ENCODE results near the gene IL1A.

IL1A gene

DNA sequence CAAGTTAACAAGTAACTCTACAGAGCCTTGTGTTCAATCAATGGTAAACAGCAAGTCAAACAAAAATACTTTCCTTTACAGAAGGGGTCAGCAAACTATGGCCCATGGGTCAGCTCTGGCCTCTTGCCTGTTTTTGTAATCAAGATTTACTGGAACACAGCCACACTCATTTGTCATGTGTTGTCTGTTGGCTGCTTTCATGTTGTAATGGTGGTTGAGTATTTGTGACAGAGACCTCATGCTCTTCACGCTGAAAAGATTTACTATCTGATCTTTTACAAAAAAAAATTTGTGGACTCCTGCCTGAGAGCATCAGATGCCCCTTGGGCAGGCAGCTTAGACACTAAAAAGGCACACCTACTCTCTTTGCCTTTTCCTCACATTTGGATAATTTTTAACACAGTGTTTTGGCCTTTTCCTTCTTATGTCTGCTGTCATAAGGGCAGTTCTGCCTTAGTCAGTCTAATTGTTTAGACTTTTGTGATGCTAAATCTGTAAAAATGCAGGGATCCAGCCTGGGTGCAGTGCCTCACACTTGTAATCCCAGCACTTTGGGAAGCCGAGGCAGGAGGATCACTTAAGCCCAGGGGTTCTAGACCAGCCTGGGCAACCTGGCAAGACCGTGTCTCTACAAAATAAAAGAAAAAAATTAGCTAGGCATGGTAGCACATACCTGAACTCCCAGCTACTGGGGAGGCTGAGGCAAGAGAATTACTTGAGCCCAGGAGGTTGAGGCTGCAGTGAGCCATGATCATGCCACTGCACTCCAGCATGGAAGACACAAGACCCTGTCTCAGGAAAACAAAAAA lies 34.0 kb upstream of the IL1A start:
- no peak for DNase-seq (ENCODE audit: low spot score)

GRCh38 chr2:112817082-112817689 lies 32.9 kb upstream of the IL1A start:
- DNase-seq (ENCODE audit: low spot score) = no peak

DNA sequence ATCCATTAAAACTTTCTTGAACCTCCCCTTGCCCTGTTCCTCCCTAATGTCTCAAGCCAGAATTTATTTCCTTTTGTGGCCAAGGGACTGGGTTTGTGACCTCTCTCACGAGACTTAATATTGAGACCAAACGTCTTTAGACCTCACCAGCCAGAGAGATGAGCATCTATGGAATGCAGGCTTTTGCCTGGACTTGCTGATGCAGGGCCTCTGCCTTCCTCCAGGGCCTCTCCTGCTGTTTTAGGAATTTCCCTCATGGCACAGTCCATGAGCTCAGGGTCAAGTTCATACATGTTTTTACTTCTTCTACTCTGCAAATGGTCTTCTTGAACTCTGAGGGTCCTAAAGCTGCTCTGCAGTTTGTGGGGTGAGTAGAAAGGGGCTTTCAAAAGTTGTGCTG lies 30.0 kb upstream of the IL1A start:
- no peak for DNase-seq (ENCODE audit: low spot score)

GRCh38 chr2:112813280-112813966 lies 29.1 kb upstream of the IL1A start:
- DNase-seq (ENCODE audit: low spot score) = no peak

GRCh38 chr2:112812318-112813267 lies 28.3 kb upstream of the IL1A start:
- DNase-seq (ENCODE audit: low spot score) = no peak

GRCh38 chr2:112811841-112812306 lies 27.6 kb upstream of the IL1A start:
- no peak for DNase-seq (ENCODE audit: low spot score)

DNA sequence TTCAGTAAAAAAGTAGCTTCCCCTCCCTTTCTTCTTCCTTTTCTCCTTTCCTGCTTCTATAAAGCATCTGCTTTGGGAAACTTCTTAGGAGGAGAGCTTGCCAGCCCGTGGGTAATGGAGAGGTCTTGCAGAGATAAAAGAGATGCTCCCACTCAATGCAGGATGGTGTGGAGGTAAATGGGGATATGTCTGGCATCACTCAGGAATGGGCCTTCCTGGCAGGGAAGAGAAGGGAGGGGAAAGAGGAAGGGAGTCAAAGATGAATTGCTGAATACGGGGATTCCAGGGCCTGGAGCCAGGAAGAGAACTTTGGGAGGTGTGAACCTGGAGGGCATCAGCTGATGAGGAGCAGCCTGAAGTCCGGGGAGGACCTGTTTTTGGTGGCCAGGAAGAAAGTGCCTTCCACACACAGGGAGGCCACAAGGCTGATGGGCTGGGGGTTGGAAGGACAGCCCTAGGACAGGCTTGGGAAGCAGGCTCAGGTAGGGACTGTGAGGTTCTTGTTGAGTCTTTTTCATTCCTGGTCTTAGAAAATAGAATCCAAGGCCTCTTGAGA lies 27.1 kb upstream of the IL1A start:
- no peak for DNase-seq (ENCODE audit: low spot score)

DNA sequence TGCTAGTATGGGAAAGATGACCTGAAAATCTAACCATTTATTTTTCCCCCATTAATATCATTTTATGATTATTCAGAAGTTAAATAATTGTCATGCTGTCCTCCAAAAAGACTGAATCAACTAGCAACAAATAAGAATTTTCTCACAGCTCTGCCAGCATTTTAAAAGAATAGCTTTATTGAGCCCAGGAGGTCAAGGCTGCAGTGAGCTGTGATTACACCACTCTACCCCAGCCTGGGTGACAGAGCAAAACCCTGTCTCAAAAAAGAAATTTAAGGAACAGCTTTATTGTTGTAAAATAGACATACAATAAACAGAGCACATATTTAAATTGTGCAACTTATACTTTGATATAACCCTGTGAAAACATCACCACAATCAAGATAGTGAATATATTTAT lies 24.8 kb upstream of the IL1A start:
- no peak for DNase-seq (ENCODE audit: low spot score)

DNA sequence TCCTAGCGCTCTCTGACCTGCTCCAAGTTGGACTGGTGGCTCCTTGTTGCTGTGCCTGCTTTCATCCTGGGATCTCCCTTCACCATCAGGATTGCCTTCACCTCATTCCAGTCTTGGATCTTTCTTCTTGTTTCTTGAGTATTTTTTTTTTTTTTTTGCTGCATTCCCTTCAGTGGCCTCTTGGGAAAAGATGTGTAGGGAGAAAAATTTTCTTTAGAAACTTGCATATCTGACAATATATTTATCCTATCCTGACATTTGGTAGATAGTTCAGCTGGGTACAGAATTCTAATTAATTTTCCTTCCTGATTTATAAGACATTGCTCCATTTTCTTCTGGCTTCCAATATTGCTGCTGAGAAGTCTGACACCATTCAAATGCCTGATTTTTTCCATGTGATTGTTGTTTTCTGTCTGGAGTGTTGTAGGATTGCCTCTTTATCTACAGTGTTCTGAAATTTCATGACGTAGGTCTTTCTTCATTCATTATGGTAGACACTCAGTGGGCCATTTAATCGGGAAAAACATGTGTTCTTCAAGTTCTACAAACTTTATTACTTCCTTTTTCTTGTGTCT lies 23.0 kb upstream of the IL1A start:
- no peak for DNase-seq (ENCODE audit: low spot score)

- DNase-seq (ENCODE audit: low spot score) = no peak
Observed at GRCh38 chr2:112805542-112805941, 21.2 kb upstream of the IL1A start.

GRCh38 chr2:112803691-112804521 lies 19.6 kb upstream of the IL1A start:
- DNase-seq (ENCODE audit: low spot score) = no peak

- no peak for DNase-seq (ENCODE audit: low spot score)
Observed at GRCh38 chr2:112800881-112801583, 16.7 kb upstream of the IL1A start.

DNA sequence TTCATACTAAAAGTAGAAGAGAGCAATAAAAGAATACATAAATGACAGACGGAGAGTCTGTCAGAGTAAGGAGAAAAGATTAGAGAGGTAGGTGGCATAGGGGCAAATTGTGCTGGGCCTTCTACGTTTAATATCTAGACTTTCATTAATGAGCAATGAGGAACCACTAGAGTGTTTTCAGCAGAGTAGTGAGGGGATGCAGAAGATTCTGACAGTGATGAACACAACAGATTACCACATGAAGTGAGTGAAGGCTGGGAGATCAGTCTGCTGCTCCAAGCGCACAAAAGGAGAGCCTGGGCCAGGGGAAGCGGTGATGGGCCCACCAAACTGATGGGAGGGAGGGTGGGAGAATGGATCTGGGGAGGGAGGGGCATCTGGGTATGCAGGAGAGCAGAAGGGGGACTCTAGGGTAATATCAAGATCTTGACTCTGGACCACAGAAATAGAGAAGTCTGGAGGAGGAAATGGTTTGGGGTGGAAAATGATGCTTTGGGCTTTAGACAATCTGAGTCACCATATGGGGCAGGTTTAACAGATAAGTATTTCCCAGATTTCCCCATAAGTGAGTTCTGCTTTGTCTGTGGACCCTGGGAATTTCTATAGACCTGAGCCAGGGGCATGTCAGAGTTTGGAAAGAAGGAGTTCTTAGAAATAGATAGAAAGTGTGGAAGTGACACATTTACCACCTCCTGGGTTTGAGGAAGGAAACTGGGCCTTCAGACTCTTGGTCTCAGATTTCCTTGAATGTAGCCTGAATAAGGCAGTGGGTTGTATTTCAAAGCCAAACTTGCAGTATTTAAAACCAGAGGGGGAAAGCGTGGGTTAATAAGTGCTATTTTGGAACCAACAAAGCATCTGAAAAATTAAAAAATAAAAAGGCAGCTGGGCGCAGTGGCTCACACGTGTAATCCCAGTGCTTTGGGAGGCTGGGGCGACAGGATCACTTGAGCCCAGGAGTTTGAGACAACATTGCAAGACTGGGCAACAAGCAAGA lies 15.0 kb upstream of the IL1A start:
- no peak for DNase-seq (ENCODE audit: low spot score)

DNA sequence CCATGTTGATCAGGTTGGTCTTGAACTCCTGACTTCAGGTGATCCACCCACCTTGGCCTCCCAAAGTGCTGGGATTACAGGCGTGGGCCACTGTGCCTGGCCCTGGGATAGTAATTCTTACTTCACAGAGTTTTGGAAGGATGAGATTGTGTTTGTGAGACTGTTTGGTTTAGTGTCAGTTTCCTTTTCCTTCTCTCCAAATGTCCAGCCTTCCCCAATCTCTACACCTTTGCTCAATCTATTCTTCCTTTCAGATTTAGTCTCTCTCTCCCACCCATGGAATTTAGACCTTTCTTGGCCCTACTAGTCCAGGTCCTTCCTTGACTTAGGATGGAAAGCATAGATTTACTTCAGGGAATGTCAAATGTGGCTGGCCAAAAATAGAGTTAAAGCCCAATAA lies 12.2 kb upstream of the IL1A start:
- DNase-seq (ENCODE audit: low spot score) = no peak

DNA sequence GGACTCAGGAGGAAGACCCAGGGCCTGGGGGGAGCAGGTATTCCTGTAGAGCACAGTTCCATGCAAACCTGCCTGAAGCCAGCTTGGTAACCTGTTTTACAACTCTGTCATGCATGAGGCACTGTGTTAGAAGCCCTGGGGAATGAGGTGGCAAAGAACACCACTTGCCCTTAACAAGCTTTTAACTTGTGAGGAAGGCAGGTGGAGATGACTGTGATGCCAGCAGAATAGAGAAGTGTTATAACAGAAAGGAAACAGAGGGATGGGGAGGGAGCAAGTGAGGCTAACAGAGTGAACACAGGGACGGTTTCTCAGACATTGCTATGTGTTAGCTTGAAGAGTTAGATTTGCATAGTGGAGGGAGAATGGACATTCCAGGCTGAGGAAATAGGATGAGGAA lies 11.5 kb upstream of the IL1A start:
- no peak for DNase-seq (ENCODE audit: low spot score)

DNA sequence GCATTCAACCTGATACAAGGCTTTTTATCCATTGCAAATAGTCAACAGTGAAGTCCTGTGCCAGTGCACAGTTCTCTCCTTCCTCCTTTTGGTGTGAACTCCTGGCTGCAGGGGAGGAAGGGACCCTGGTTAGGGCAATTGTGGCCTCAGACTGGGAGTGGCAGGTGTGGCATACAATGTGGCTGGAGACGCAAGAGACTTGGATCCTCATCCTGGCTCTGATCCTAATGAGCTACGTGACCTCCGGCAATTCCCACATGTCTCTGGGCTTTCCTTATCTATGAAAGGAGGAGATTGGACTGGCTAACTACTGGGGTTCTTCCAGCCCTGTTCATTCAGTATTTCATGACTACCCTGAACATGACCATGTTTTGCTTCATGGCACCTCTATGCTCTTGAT lies 10.5 kb upstream of the IL1A start:
- no peak for DNase-seq (ENCODE audit: low spot score)

DNA sequence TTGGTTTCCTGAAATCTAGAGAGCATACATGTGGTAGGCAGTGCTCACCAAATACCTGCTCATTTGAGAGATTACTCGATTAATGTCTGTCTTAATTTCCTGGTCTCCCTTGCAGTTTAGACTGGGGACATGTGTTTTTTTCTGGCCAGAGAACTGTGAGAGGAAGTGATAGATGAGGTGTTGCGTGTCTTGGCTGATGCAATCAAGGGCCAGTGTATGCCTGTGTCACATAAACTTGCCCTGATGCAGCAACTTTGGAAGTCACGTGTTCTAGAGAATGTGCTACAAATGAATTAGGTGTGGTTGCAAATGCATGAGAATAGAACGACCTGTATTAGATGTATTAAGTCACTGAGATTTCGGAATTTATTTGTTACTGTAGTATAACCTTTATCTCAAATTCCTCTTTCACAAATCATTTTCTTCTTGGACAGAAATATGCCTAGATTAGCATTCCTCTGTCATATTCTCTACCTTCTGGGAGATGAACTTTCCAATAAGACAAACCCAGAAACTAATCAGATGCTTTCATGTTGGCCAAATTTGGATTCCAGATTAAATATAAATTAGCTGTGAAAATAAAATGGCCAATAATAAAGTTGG lies 9.9 kb upstream of the IL1A start:
- DNase-seq (ENCODE audit: low spot score) = peak; percentile 62

DNA sequence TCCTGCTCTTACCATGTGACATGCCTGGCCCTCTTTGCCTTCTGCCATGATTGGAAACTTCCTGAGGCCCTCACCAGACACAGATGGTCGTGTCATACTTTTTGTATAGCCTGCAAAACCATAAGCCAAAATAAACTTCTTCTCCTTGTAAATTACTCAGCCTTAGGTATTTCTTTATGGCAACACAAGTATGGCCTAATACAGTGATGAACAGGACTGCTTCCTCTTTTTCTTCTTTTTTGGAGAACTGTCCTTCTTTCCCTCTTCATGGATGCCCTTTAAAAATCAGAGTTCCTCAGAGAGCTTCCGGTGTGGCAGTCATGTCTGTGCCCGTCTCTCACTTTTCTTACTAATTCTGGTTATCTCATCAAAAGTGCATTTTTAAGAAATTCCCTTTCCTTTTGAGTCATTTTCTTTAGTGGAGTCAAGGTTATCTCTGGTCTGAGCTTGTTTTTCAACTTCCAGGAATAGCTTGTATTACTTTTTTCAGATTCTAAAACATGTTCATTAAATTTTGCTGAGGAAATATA lies 9.2 kb upstream of the IL1A start:
- no peak for DNase-seq (ENCODE audit: low spot score)
